GM19468 (cell line): ENCODE data around the gene HRCT1.

Experiments used
- ATAC-seq: cut with Tn5 transposase; IDR thresholded peaks from one replicate; pipeline ENCODE4 v1.9.1; 2021; ENCODE audit warnings: mild to moderate bottlenecking, moderate library complexity, moderate number of reproducible peaks; ENCODE audit not compliant: unreplicated experiment; ENCODE audit errors: extremely low read depth

HRCT1 gene

DNA sequence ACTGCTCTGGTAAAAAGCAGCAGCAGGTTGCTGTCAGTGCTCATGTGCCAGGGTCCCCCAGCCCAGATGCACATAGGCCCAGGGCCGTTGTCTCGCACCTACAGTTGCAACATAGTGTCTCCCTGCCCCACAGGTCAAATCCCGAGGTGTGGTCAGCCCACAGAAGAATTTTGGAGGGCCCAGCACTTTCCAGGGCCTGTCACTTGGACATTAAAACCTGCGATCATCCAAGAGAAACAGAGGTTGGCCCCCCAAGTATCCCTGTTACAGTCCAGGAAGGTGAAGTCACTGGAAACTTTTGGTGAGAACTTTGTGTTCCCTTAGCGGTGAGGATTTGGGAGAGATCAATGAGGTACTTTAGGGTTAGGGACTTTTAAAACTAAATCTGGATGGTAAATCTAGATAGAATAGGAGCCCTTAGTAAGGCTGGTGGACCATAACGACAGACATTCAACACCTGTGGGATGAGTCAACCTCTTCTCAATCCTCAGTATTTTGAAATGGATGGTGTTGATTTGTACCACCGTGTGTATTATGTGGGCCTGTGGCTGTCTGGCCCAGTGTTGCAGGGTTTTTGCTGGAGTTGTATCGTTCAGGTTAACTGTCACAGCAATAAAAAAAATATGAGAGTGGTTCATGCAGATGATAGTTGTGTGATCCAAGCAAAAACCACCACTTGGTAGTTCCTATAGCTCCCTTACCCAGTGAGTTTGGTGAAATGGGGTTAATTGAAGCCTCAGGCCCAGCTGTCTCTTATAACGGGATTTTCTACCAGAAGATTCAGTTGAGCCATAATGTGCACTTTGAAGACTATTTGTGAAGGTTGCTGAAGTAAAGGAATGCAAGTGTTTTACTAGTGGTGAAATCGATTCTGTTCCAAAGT lies 32.7 kb downstream of the HRCT1 start:
- ATAC-seq = no peak

DNA sequence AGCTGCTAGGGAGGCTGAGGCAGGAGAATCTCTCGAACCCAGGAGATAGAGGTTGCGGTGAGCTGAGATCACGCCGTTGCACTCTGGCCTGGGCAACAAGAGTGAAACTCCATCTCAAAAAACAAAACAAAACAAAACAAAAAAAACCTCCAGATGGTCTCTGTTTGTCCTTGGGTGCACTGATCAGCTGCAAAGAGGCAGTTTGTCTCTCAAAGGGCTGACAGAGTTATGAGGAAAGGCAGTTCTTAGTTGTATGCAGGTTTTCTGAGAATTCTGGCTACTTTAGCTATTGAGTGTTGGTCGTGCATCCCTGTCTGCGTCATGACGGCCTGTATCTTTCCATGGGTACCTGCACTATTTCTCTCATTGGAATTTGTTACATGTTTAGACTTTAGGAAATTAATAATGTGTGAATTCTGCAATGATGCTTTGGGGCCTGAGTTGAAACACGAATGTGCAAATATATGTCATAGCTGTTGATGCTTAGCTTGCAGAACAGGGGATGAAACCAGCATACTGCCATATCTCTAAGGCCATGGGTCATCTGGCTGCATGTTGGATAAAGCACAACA lies 33.8 kb downstream of the HRCT1 start:
- ATAC-seq = no peak

DNA sequence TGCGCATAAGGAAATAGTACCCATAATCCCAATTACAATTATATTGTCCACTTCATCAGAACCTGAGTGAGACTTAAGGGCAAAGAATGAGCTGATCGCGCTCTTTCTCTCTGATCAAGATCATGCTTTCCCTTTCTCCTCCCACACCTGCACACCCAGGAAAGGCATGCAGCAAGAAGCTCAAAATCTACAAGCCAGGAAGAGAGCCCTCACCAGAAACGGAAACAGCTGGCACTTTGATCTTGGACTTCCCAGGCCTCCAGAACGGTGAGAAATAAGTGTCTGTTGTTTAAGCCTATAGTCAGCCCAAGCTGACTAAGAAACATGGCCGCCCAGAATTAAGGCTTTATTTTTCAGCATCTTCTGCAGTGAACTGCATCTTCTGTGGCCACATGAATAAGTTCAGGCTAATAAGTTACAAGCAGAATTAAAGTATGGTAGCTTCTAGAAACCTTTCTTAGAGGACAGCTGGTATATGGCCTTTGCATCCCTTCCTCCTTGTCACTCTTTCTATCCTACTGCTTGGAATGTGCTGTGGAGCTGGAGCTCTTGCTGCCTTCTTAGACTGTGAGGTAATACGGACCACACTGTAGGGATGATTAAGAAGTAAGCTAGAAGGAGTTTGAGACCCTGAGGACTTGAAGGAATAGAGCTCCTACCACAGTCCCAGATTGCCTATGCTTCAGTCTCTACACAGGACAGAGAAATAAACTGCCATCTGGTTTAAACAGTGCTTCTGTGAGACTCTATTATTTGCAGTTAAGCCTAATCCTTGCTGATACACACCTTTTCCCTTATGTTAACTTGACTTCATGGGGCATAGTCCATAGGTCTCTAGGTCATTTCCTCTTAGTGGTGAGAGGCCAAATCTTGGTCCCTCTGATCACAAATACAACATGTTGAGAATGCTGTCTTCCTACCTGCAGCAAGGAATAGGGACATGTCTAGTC lies 34.7 kb downstream of the HRCT1 start:
- ATAC-seq = no peak

- ATAC-seq = no peak
Measured at GRCh38 chr9:35942286-35942685, 36.3 kb downstream of the HRCT1 start.

- no peak for ATAC-seq
Measured at GRCh38 chr9:35944173-35944572, 38.2 kb downstream of the HRCT1 start.

- ATAC-seq = no peak
Measured at GRCh38 chr9:35944841-35945240, 38.8 kb downstream of the HRCT1 start.

DNA sequence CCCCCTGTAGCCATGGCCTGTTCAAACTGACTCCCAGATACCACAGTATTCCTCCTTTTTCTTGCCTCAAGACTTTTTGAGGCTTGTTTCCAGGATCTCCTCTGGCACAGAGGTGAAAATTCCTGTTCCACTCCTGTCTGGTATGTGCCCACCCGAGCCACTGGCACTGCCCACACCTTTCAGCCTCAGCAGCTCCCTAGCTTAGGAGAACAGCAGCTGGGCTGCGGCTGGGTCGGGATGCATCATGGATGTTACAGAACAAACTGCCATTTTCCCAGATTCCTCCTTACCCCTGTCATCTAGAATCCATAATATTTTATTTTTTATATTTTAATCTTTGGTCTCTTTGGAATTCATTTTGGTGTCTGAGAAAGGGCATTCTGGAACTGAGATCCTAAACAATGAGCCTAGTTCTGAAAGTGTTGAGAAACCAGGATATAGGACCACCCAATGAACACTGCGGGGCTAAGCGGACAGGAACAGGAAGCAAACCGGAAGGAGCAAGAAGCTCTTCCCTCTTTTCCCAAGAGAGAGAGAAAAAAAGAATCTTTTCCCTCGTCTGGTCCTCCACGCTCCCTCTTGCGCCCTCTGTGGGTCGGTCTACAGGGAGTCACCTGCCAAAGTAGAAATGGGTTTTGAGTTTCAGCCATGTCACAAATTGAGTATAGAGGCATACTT lies 39.5 kb downstream of the HRCT1 start:
- no peak for ATAC-seq

DNA sequence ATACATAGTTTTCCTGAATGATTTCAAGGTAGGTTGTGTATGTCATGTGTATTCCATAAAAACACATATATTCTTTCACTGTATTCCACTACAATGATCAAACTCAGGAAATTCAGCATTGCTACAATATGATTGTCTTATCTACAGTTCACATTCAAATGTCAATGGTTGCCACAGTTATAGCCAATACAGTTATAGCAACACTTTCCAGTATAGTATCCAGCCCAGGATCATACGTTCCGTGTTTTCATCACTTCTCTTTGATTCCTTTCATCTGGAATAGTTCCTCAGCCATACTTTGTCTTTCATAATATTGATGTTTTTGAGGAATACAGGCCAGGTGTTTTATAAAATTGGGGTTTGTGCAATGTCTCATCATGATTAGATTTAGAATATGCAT lies 42.4 kb downstream of the HRCT1 start:
- no peak for ATAC-seq

DNA sequence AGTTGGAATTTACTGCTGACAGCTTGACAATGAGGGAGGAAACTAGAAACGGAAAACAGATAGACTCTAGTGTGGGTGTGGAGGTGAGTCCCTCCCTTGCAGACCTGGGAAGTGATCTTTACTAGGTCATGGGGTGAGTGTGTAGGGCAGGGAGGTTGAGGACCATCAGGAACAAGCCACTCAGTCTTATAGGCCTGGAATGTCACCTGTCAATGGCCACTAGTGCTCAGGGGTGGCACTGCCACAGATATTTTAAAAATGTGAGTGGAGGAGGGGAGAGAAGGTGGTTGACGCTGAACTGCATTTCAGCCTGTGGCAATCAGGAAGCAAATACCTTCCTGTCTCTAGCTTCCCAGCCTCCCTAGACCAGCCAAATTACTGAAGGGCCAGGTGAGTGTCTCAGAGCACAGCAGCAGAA lies 42.9 kb downstream of the HRCT1 start:
- ATAC-seq = no peak

DNA sequence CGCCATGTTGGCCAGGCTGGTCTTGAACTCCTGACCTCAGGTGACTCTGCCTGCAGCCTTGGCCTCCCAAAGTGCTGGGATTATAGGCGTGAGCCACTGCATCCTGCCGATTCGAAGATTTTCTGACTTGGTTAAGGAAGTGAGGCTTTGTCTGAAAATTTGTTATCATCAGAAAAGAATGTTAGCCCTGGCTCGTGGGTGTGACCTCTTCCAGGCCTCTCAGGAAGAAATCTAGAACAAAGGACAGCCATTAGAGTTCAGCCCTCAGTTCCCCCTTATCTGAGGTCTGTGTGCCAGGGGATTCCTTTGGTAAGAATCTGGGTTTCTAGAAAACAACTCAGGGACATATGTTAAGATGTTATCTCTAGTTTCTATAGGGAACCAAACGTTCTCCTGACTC lies 45.7 kb downstream of the HRCT1 start:
- no peak for ATAC-seq

GRCh38 chr9:35952526-35953191 lies 46.7 kb downstream of the HRCT1 start:
- ATAC-seq = no peak

- ATAC-seq = no peak
Measured at GRCh38 chr9:35954942-35955546, 49.0 kb downstream of the HRCT1 start.

- no peak for ATAC-seq
Measured at GRCh38 chr9:35956651-35957050, 50.6 kb downstream of the HRCT1 start.
